K562 (cell line): Measurements from ENCODE around the gene PCSK7. TPM values are rescaled to one million over a fixed set of nuclear protein-coding genes. Genes with fewer than 3 reads are reported as not detected.

Experiments used
- ATAC-seq: fragments of 200-7000 bp; cut with Tn5 transposase; 3 replicates; pipeline ENCODE4 v1.9.1; 2020; ENCODE audit warnings: moderate library complexity
- BruUV-seq: library from RNA; stranded (reverse); fragments of 400-500 nt; replicated peaks from 2 replicates; lab custom pipeline; 2021; lab: Mats Ljungman, UMichigan
- CTCF ChIA-PET: fragments of 300-600 bp; formaldehyde crosslinking; extraction: SDS; loops from one replicate; lab custom pipeline; 2021; ENCODE audit warnings: low intra/inter-chr PET ratio; lab: Yijun Ruan, JAX
- POLR2A ChIA-PET: fragments of 300-600, 350-650 bp; sonication (Branson Sonifier 250); formaldehyde crosslinking; extraction: SDS; loops from one replicate; lab custom pipeline; 2021; ENCODE audit warnings: antibody characterized with exemption, inconsistent platforms; lab: Yijun Ruan, JAX
- DNase-seq, 4 experiments: peaks; one replicate each; pipeline versions ENCODE4 v3.0.0 to v3.0.0-alpha.2; 2011 to 2018; ENCODE audit warnings: low spot score in 3 of 4, mixed read lengths in 3 of 4; ENCODE audit errors: extremely low read depth in 1 of 4
- FAIRE-seq: peaks from 2 replicates; lab custom pipeline; 2011; peaks lifted over from hg19 to GRCh38; lab: Jason Lieb, UNC
- H2AFZ ChIP-seq: 2 replicates; pipeline ENCODE4 v1.6.0; 2011; ENCODE audit warnings: low read depth, low read length, control low read depth, inconsistent platforms
- H3K27ac ChIP-seq: fragments of 200-600 bp; 3 replicates; pipeline ENCODE4 v1.8.0; 2011; ENCODE audit warnings: low read depth, mild to moderate bottlenecking, control low read depth, inconsistent platforms, low read length, moderate library complexity, mixed read lengths; ENCODE audit errors: extremely low read depth
- H3K27me3 ChIP-seq, 2 experiments: fragments of 300-600 bp in 1 of 2; 2 replicates in 1 of 2; 3 replicates in 1 of 2; pipeline versions ENCODE4 v1.6.0 to v1.8.0; 2011; ENCODE audit warnings: inconsistent platforms in 2 of 2, low read length in 2 of 2, mild to moderate bottlenecking in 1 of 2, mixed read lengths in 1 of 2, moderate library complexity in 1 of 2; ENCODE audit not compliant: control insufficient read depth in 2 of 2, insufficient read depth in 2 of 2
- H3K36me3 ChIP-seq: fragments of 300-600 bp; 3 replicates; pipeline ENCODE4 v1.8.0; 2011; ENCODE audit warnings: mild to moderate bottlenecking, low read length, inconsistent platforms; ENCODE audit not compliant: control insufficient read depth, insufficient read depth
- H3K4me1 ChIP-seq, 2 experiments: fragments of 200-600 bp in 1 of 2; replicated peaks in 1 of 2; 2 replicates in 1 of 2; 3 replicates in 1 of 2; pipeline versions ENCODE4 v1.5.1 to v1.8.0; 2011; ENCODE audit warnings: inconsistent platforms in 2 of 2, low read length in 2 of 2, mild to moderate bottlenecking in 1 of 2, mixed read lengths in 1 of 2, moderate library complexity in 1 of 2; ENCODE audit not compliant: control insufficient read depth in 2 of 2, insufficient read depth in 2 of 2
- H3K4me2 ChIP-seq: 2 replicates; pipeline ENCODE4 v1.6.1; 2011; ENCODE audit warnings: low read length, control low read depth, inconsistent platforms, mixed read lengths; ENCODE audit not compliant: insufficient read depth
- H3K4me3 ChIP-seq: fragments of 200-600 bp; sonication (generic), shearing (Covaris generic); 2 replicates; pipeline ENCODE4 v1.5.1; 2016; ENCODE audit warnings: control low read depth, inconsistent platforms
- H3K79me2 ChIP-seq: fragments of 200-600 bp; 3 replicates; pipeline ENCODE4 v1.8.0; 2011; ENCODE audit warnings: low read length, inconsistent platforms; ENCODE audit not compliant: control insufficient read depth, insufficient read depth
- H3K9ac ChIP-seq, 2 experiments: 2 replicates each; pipeline versions ENCODE4 v1.6.0 to v1.6.1; 2011; ENCODE audit warnings: low read depth in 2 of 2, low read length in 2 of 2, control low read depth in 1 of 2, inconsistent platforms in 1 of 2, mild to moderate bottlenecking in 1 of 2, mixed read lengths in 1 of 2; ENCODE audit not compliant: insufficient read depth in 1 of 2
- H3K9me1 ChIP-seq: one replicate; pipeline ENCODE4 v1.6.0; 2011; ENCODE audit warnings: inconsistent platforms, mild to moderate bottlenecking, low read length, moderate library complexity; ENCODE audit not compliant: control insufficient read depth, insufficient read depth
- H3K9me3 ChIP-seq: replicated peaks from 2 replicates; pipeline ENCODE4 v1.5.1; 2011; ENCODE audit warnings: low read depth, low read length, inconsistent platforms; ENCODE audit not compliant: control insufficient read depth, insufficient read depth
- H4K20me1 ChIP-seq: replicated peaks from 2 replicates; pipeline ENCODE4 v1.6.1; 2011; ENCODE audit warnings: low read length, inconsistent platforms, mixed read lengths; ENCODE audit not compliant: control insufficient read depth, insufficient read depth
- CBX5 ChIP-seq: IDR thresholded peaks from 2 replicates; pipeline ENCODE4 v1.6.1; 2014; ENCODE audit warnings: low read depth, borderline replicate concordance
- DDX20 ChIP-seq: fragments of 450-650 bp; IDR thresholded peaks from 2 replicates; pipeline ENCODE4 v1.6.1; 2016; ENCODE audit warnings: missing genetic modification characterization, low read depth, mild to moderate bottlenecking, missing compliant biosample characterization, moderate library complexity
- DEAF1 ChIP-seq: fragments of 450-650 bp; formaldehyde crosslinking; IDR thresholded peaks from 2 replicates; pipeline ENCODE4 v1.4.0; 2020; ENCODE audit warnings: mild to moderate bottlenecking, moderate library complexity
- DPF2 ChIP-seq: fragments of 450-650 bp; IDR thresholded peaks from 2 replicates; pipeline ENCODE4 v1.6.1; 2016
- ESRRA ChIP-seq: fragments of 450-650 bp; IDR thresholded peaks from 2 replicates; pipeline ENCODE4 v1.6.1; 2014; ENCODE audit warnings: low read depth, mild to moderate bottlenecking, moderate library complexity, borderline replicate concordance
- HDGF ChIP-seq: fragments of 450-650 bp; IDR thresholded peaks from 2 replicates; pipeline ENCODE4 v1.6.1; 2016
- KLF16 ChIP-seq: IDR thresholded peaks from 2 replicates; pipeline ENCODE4 v1.6.1; 2016; ENCODE audit warnings: antibody characterized with exemption
- MYBL2 ChIP-seq, 2 experiments: fragments of 450-650 bp in 1 of 2; sonication (generic) in 1 of 2; formaldehyde crosslinking in 1 of 2; IDR thresholded peaks; 2 replicates each; pipeline versions ENCODE4 v1.6.1 to v1.8.1; 2017 to 2022; ENCODE audit warnings: borderline replicate concordance in 1 of 2, inconsistent platforms in 1 of 2, low read depth in 1 of 2, mild to moderate bottlenecking in 1 of 2, missing genetic modification reagents in 1 of 2, moderate library complexity in 1 of 2
- POLR2G ChIP-seq: fragments of 200-400 bp; formaldehyde crosslinking; IDR thresholded peaks from 2 replicates; pipeline ENCODE4 v1.6.1; 2017; ENCODE audit warnings: low read depth, mild to moderate bottlenecking, antibody characterized with exemption, low read length, moderate library complexity
- RBM14 ChIP-seq: fragments of 200-400 bp; formaldehyde crosslinking; IDR thresholded peaks from 2 replicates; pipeline ENCODE4 v1.6.1; 2018; ENCODE audit warnings: low read depth, mild to moderate bottlenecking, low read length, moderate library complexity, borderline replicate concordance; ENCODE audit not compliant: insufficient read depth
- SPI1 ChIP-seq: IDR thresholded peaks from 2 replicates; pipeline ENCODE4 v1.6.1; 2011; ENCODE audit warnings: low read depth, low read length, control low read depth, borderline replicate concordance
- USF1 ChIP-seq: sonication (generic); formaldehyde crosslinking; IDR thresholded peaks from 2 replicates; pipeline ENCODE4 v1.9.0; 2022; ENCODE audit warnings: mild to moderate bottlenecking, missing genetic modification reagents
- ZNF644 ChIP-seq: fragments of 200-800 bp; sonication (Bioruptor generic); IDR thresholded peaks from 2 replicates; pipeline ENCODE4 v1.6.1; 2016; ENCODE audit warnings: low read depth, missing genetic modification characterization, missing compliant biosample characterization
- ZSCAN32 ChIP-seq: fragments of 450-650 bp; formaldehyde crosslinking; IDR thresholded peaks from 2 replicates; pipeline ENCODE4 v1.4.0; 2020; ENCODE audit warnings: mild to moderate bottlenecking, moderate library complexity
- WGBS: fragments of 100-300 bp; shearing (Covaris generic); methylation state at CpG from one replicate; pipeline ENCODE4 v1.1.6; 2016; ENCODE audit warnings: low coverage, mixed read lengths; ENCODE audit not compliant: insufficient coverage; ENCODE audit errors: missing lambda C conversion rate; 5-methylcytosine and 5-hydroxymethylcytosine counted together
- in situ Hi-C: fragments of 300-500 bp; cut with MboI; formaldehyde crosslinking; loops from 4 replicates; pipeline ENCODE4 v1.15.0; 2018; ENCODE audit warnings: inconsistent platforms, mixed read lengths
- intact Hi-C: fragments of 100-400 bp; cut with micrococcal nuclease; formaldehyde crosslinking; loops from 2 replicates; pipeline ENCODE4 v1.14.2; 2022
- polyA plus RNA-seq, 8 experiments: library from polyadenylated mRNA; depleted of rRNA in 4 of 8; stranded (reverse) in 5 of 8; unstranded in 3 of 8; fragments of >200 nt; fragmentation: Nextera tagmentation in 2 of 8; fragmentation: Illumina TruSeq in 1 of 8; extraction: Ambion mirVana in 2 of 8; extraction: Trizol in 1 of 8; gene quantifications; 2 replicates each; pipeline versions ENCODE4 v1.2.1 to v1.2.3, GENCODE V29; 2011 to 2014; ENCODE audit warnings: inconsistent platforms in 1 of 8, missing spikeins in 1 of 8
- total RNA-seq, 7 experiments: library from RNA; depleted of rRNA in 6 of 7; stranded (reverse); fragments of >200 nt in 6 of 7; fragmentation: Illumina TruSeq in 2 of 7; extraction: Trizol in 2 of 7; gene quantifications; 2 replicates each; pipeline versions ENCODE4 v1.2.1 to v1.2.3, GENCODE V29; 2011 to 2021; ENCODE audit warnings: low replicate concordance in 1 of 7

Gene PCSK7
- total and polyA plus RNA-seq, 9 of the 15 experiments (the other 6 are each of a cell fraction or from before 2014, with no cell fraction given), result 3.1 to 29.2 (median 15.6) TPM

- H3K9me3 ChIP-seq, result no peaks in the 10 kb centered on the region
- in situ Hi-C loops (loop anchor here (10.0 to 25.0 kb wide), 2 partner anchors 342 to 714 kb away; no protein-coding TSS in a partner anchor), intact Hi-C loops (loop anchor here (1.0 to 5.0 kb wide), 5 partner anchors 45 to 494 kb away; partner anchors contain the start of gene APOA5)
- H2AFZ ChIP-seq, result no peak overlapping the region
- no TSS peak for BruUV-seq
- peaks cover 20% of the 10 kb centered on the region for H3K79me2 ChIP-seq
- H3K9me1 ChIP-seq, result peaks cover 4% of the 10 kb centered on the region
- H3K4me2 ChIP-seq, result no peak overlapping the region
- DNase-seq (peak; percentile 61 to 87 (median 69)), FAIRE-seq (peak; percentile 93), ATAC-seq (peak; percentile 83)
- H3K36me3 ChIP-seq, result peaks cover 67% of the 10 kb centered on the region
- no peak overlapping the region for H3K4me3 ChIP-seq
- peaks cover 10% of the 10 kb centered on the region for H4K20me1 ChIP-seq
- POLR2A ChIA-PET, result interaction anchor here (0.6 to 1.0 kb wide), 7 partner anchors 14 to 578 kb away, joined by 3 to 5 read pairs (median 3); no protein-coding TSS in a partner anchor
- WGBS, result 70% methylated on average over 19 of the region's 19 CpGs
- peaks cover 35 to 41% of the 10 kb centered on the region in 2 experiments; a peak in 4 of 5 replicates for H3K4me1 ChIP-seq
- H3K27ac ChIP-seq, result no peak overlapping the region
- no peak overlapping the region for H3K9ac ChIP-seq
- no peaks in the 10 kb centered on the region for H3K27me3 ChIP-seq
- CTCF ChIA-PET, result interaction anchor here (0.7 to 1.3 kb wide), 5 partner anchors 45 to 494 kb away, joined by 3 to 12 read pairs (median 4); partner anchors contain the start of gene APOA5
- TF ChIP-seq POLR2G (0 out of 2 replicates have a peak, but pooled peaks have one; percentile 15), DEAF1 (CRISPR knock-in tag) (peak; percentile 80), SPI1 (0 out of 2 replicates have a peak, but pooled peaks have one; percentile 12), DPF2 (no peak), ESRRA (no peak), ZNF644 (tag) (no peak), MYBL2 (IDR thresholded peaks at IDR 0.05; ENCODE audit: low read depth) (no peak), MYBL2 (CRISPR knock-in tag; IDR thresholded peaks at IDR 0.05; ENCODE audit: borderline replicate concordance) (no peak), ZSCAN32 (no peak), USF1 (no peak), HDGF (no peak), RBM14 (no peak), KLF16 (no peak), DDX20 (tag) (no peak), CBX5 (no peak)
Measured at GRCh38 chr11:117226388-117227385, 5.2 kb downstream of the PCSK7 start.
